Upper lobe of left lung (tissue), 6 donors: Measurements from ENCODE around the gene POR. TPM values are rescaled to one million over a fixed set of nuclear protein-coding genes. Genes with fewer than 3 reads are reported as not detected.
"Not testable (repeated sequence)": the region's sequence is repeated elsewhere in the genome, so short reads cannot be mapped to it uniquely, and the experiment has no call there.

Source experiments
- ATAC-seq, 2 donors: fragments of 200-7000 bp; cut with Tn5 transposase; one replicate each; pipeline ENCODE4 v1.9.1; 2022; ENCODE audit warnings: mild to moderate bottlenecking in 2 of 2, moderate library complexity in 2 of 2; ENCODE audit not compliant: low FRiP score in 2 of 2
- DNase-seq, 2 donors: peaks; one replicate each; pipeline ENCODE4 v3.0.0-alpha.2; 2019 to 2020
- H3K27ac ChIP-seq, 4 donors: fragments of 200-600 bp; sonication (generic); one replicate each; pipeline ENCODE4 v1.5.1; 2016 to 2019
- H3K27me3 ChIP-seq, 4 donors: fragments of 200-600 bp; sonication (generic); one replicate each; pipeline ENCODE4 v1.5.1; 2017 to 2019
- H3K36me3 ChIP-seq, 4 donors: fragments of 200-600 bp; sonication (generic); one replicate each; pipeline ENCODE4 v1.5.1; 2016 to 2019
- H3K4me1 ChIP-seq, 4 donors: fragments of 200-600 bp; sonication (generic); one replicate each; pipeline ENCODE4 v1.5.1; 2018 to 2019
- H3K4me3 ChIP-seq, 4 donors: fragments of 200-600 bp; sonication (generic); one replicate each; pipeline ENCODE4 v1.5.1; 2017 to 2019; ENCODE audit warnings: mild to moderate bottlenecking in 2 of 4, moderate library complexity in 1 of 4
- H3K9me3 ChIP-seq, 4 donors: fragments of 200-600 bp; sonication (generic); one replicate each; pipeline ENCODE4 v1.5.1; 2018 to 2019
- EP300 ChIP-seq, 4 donors: sonication (generic); formaldehyde crosslinking; IDR thresholded peaks; one replicate each; pipeline ENCODE4 v1.5.1; 2017; ENCODE audit warnings: antibody characterized with exemption in 4 of 4, control low read depth in 2 of 4
- POLR2A ChIP-seq, 4 donors: fragments of 450-650 bp; IDR thresholded peaks; one replicate each; pipeline ENCODE4 v1.5.1; 2016 to 2017; ENCODE audit warnings: antibody characterized with exemption in 4 of 4, mild to moderate bottlenecking in 2 of 4
- POLR2AphosphoS5 ChIP-seq, 2 donors: sonication (generic); formaldehyde crosslinking; IDR thresholded peaks; one replicate each; pipeline ENCODE4 v1.5.1; 2017; ENCODE audit warnings: antibody characterized with exemption in 2 of 2
- WGBS, 2 donors: methylation state at CpG; one replicate each; pipeline ENCODE4 v1.1.5; 2017 to 2018; 5-methylcytosine and 5-hydroxymethylcytosine counted together
- total RNA-seq, 6 donors: library from RNA; depleted of rRNA in 4 of 6; stranded (reverse); fragments of >200 nt in 4 of 6; gene quantifications; one replicate each; pipeline versions ENCODE4 v1.1.0 to v1.2.1, GENCODE V29; 2016 to 2021
- TF ChIP-seq, protein P1 (sequence below), 6 experiments: fragments of 450-650 bp in 4 of 6; fragments of 200-600 bp in 2 of 6; sonication (generic) in 2 of 6; IDR thresholded peaks; one replicate each; pipeline ENCODE4 v1.5.1; 2016 to 2019; ENCODE audit warnings: antibody characterized with exemption in 6 of 6
- donor health status: DM: no; HTN: no; CAD: no; lungs with moderate emphysema.
- donor health status: DM: no; HTN: yes; CAD: no; lungs with severe emphysema.

Gene POR
- total RNA-seq, 6 donors from 2014 or later, result 107 to 257 (median 194) TPM

DNA sequence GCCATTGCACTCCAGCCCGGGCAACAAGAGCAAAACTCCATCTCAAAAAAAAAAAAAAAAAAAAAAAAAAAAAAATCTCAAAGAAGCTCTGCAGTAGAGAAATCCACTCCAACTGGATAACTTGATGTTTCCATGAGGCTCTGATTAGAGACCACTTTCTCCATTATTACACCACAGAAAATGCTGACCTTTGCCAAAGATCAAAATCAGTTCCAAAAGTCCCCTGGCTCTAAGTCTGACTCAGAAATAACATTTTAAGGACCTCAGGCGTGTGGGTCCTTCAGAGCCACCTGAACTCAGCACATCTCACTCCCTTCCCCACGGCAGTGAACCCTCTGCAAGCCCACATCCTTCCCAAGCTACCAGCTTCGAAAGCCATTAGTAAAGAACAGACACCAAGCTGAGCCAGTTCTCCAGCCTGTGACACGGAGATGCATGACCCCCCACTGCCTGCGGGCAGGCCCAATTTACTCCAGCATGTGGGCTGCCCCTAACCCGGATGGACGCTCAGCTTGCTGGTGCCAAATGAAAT, 93.3 kb downstream of the POR start:
- DNase-seq, result no peak
- Histone ChIP-seq H3K27me3 (no peaks in the 10 kb centered on the region), H3K36me3 (peaks cover 2 to 28% (median 15%) of the 10 kb centered on the region in 4 donors), H3K4me3 (no peak overlapping the region), H3K27ac (peak overlapping the region in 2 of 4 donors; percentile 43 to 64), H3K4me1 (peaks cover 18 to 35% (median 31%) of the 10 kb centered on the region in 4 donors), H3K9me3 (no peaks in the 10 kb centered on the region)
- TF ChIP-seq EP300 (IDR thresholded peaks at IDR 0.05) (no peak), POLR2AphosphoS5 (IDR thresholded peaks at IDR 0.05) (no peak), POLR2A (IDR thresholded peaks at IDR 0.05) (no peak)
- TF ChIP-seq, protein P1, sequence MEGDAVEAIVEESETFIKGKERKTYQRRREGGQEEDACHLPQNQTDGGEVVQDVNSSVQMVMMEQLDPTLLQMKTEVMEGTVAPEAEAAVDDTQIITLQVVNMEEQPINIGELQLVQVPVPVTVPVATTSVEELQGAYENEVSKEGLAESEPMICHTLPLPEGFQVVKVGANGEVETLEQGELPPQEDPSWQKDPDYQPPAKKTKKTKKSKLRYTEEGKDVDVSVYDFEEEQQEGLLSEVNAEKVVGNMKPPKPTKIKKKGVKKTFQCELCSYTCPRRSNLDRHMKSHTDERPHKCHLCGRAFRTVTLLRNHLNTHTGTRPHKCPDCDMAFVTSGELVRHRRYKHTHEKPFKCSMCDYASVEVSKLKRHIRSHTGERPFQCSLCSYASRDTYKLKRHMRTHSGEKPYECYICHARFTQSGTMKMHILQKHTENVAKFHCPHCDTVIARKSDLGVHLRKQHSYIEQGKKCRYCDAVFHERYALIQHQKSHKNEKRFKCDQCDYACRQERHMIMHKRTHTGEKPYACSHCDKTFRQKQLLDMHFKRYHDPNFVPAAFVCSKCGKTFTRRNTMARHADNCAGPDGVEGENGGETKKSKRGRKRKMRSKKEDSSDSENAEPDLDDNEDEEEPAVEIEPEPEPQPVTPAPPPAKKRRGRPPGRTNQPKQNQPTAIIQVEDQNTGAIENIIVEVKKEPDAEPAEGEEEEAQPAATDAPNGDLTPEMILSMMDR (IDR thresholded peaks at IDR 0.05), result no peak
- 67 to 70% methylated on average over 8 of the region's 8 CpGs for WGBS, 2 donors
- ATAC-seq, result no peak

GRCh38 chr7:76009672-76010600, 95.0 kb downstream of the POR start:
- H3K36me3 ChIP-seq, result peaks cover 0 to 16% (median 6%) of the 10 kb centered on the region in 4 donors
- peaks cover 18 to 35% (median 31%) of the 10 kb centered on the region in 4 donors for H3K4me1 ChIP-seq
- no peaks in the 10 kb centered on the region for H3K9me3 ChIP-seq
- no peak overlapping the region for H3K4me3 ChIP-seq
- TF ChIP-seq POLR2AphosphoS5 (IDR thresholded peaks at IDR 0.05) (no peak), EP300 (IDR thresholded peaks at IDR 0.05) (no peak), POLR2A (IDR thresholded peaks at IDR 0.05) (no peak)
- TF ChIP-seq, protein P1 (IDR thresholded peaks at IDR 0.05), result no peak
- H3K27ac ChIP-seq, result peak overlapping the region; percentile 13 to 73 (median 56)
- 73 to 77% methylated on average over 11 of the region's 11 CpGs for WGBS, 2 donors
- DNase-seq, result no peak
- no peak for ATAC-seq
- no peaks in the 10 kb centered on the region for H3K27me3 ChIP-seq

DNA sequence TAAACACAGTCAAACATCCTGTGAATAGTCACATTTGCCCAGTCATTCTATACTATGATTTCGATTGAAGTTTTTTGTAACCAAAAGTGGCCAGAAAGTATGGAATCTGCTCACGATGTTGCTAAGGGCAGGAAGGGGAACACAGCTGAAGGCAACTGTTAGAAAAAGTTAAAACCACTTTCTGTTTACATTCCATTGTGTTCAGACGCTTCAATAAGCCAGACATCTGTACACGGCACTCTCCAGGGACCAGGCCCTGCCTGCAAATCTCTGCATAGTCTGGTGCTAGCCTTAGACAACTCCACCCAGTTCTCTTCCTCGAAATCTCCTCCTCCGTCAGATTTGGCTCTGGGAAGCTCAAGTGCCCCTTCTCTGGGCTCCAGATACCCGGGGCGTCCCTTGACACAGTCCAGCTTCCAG, 96.5 kb downstream of the POR start:
- Histone ChIP-seq H3K36me3 (peaks cover 0 to 8% (median 2%) of the 10 kb centered on the region in 4 donors), H3K4me3 (no peak overlapping the region), H3K9me3 (no peaks in the 10 kb centered on the region), H3K4me1 (peaks cover 18 to 35% (median 31%) of the 10 kb centered on the region in 4 donors), H3K27me3 (no peaks in the 10 kb centered on the region), H3K27ac (peak overlapping the region; percentile 13 to 73 (median 56))
- TF ChIP-seq POLR2A (IDR thresholded peaks at IDR 0.05), result no peak
- TF ChIP-seq POLR2AphosphoS5 (IDR thresholded peaks at IDR 0.05), result peak in 1 of 2 donors; percentile 46
- no peak for TF ChIP-seq EP300 (IDR thresholded peaks at IDR 0.05)
- TF ChIP-seq, protein P1 (IDR thresholded peaks at IDR 0.05), result no peak
- DNase-seq (peak in 1 of 2 donors; percentile 24), ATAC-seq (peak; percentile 73 to 94)
- 52 to 63% methylated on average over 8 of the region's 8 CpGs for WGBS, 2 donors

DNA sequence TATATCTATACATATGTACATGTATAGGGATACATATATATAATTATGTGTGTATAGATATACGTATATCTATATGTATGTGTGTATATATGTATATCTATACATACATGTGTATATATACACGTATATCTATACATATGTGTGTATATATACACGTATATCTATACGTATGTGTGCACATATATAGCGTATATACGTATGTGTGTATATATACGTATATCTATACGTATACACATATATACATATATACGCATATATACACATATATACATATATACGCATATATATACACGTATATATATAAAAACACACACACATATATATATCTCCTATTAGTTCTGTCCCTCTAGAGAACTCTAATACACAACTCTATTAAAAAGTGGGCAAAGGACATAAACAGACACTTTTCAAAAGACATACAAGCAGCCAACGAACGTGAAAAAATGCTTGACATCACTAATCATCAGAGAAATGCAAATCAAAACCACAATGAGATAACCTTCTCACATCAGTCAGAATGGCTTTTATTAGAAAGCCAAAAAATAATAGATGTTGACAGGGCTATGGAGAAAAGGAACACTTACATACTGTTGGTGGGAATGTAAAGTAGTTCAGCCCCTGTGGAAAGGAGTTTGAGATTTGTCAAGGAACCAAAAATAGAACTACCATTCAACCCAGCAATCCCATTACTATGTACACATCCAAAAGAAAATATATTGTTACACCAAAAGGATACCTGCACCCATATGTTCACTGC, 101.4 kb downstream of the POR start:
- H3K4me3 ChIP-seq, result no peak overlapping the region
- peaks cover 0 to 6% (median 5%) of the 10 kb centered on the region in 4 donors for H3K4me1 ChIP-seq
- DNase-seq (no peak), ATAC-seq (no peak)
- peaks cover 0 to 15% (median 6%) of the 10 kb centered on the region in 4 donors for H3K36me3 ChIP-seq
- H3K9me3 ChIP-seq, result no peaks in the 10 kb centered on the region
- H3K27me3 ChIP-seq, result no peaks in the 10 kb centered on the region
- H3K27ac ChIP-seq, result no peak overlapping the region
- TF ChIP-seq, protein P1 (IDR thresholded peaks at IDR 0.05), result no peak
- TF ChIP-seq POLR2AphosphoS5 (IDR thresholded peaks at IDR 0.05) (no peak), EP300 (IDR thresholded peaks at IDR 0.05) (no peak), POLR2A (IDR thresholded peaks at IDR 0.05) (no peak)
- 92 to 93% methylated on average over 13 of the region's 13 CpGs for WGBS, 2 donors

- DNase-seq, H3K27me3 ChIP-seq, H3K9me3 ChIP-seq, ATAC-seq, H3K4me3 ChIP-seq, H3K27ac ChIP-seq: not testable (repeated sequence)
- 93 to 100% methylated on average over 4 of the region's 4 CpGs for WGBS, 2 donors
- Histone ChIP-seq H3K4me1 (peaks cover 7 to 12% (median 8%) of the 10 kb centered on the region in 4 donors), H3K36me3 (peaks cover 0 to 21% (median 2%) of the 10 kb centered on the region in 4 donors)
Measured at GRCh38 chr7:76018520-76018919, 103.6 kb downstream of the POR start.
